GM23338 (cell line): ENCODE results near the gene CPNE5. TPM values are rescaled to one million over a fixed set of nuclear protein-coding genes. Genes with fewer than 3 reads are reported as not detected.

Experiments used
- ATAC-seq: fragments of 200-7000 bp; cut with Tn5 transposase; 3 replicates; pipeline ENCODE4 v1.9.1; 2020
- DNase-seq: peaks from one replicate; pipeline ENCODE4 v3.0.0-alpha.2; 2015; ENCODE audit warnings: low spot score
- H2AFZ ChIP-seq: fragments of 200-600 bp; sonication (generic); 2 replicates; pipeline ENCODE4 v1.8.0; 2016; ENCODE audit warnings: antibody characterized with exemption, mild to moderate bottlenecking, moderate library complexity
- H3F3A ChIP-seq: fragments of 200-600 bp; sonication (generic); replicated peaks from 2 replicates; pipeline ENCODE4 v1.8.0; 2017; ENCODE audit warnings: antibody characterized with exemption, mixed run types, low read depth
- H3K27ac ChIP-seq: fragments of 200-600 bp; sonication (generic); 2 replicates; pipeline ENCODE4 v1.6.1; 2016; ENCODE audit warnings: low read depth
- H3K27me3 ChIP-seq: fragments of 200-600 bp; sonication (generic); 2 replicates; pipeline ENCODE4 v1.8.0; 2016; ENCODE audit warnings: mild to moderate bottlenecking, mixed run types, moderate library complexity; ENCODE audit not compliant: insufficient read depth
- H3K36me3 ChIP-seq: fragments of 200-600 bp; sonication (generic); 2 replicates; pipeline ENCODE4 v1.8.0; 2016; ENCODE audit warnings: mild to moderate bottlenecking; ENCODE audit not compliant: insufficient read depth
- H3K4me1 ChIP-seq: fragments of 200-600 bp; sonication (generic); 2 replicates; pipeline ENCODE4 v1.8.0; 2016; ENCODE audit warnings: mild to moderate bottlenecking, moderate library complexity; ENCODE audit not compliant: insufficient read depth
- H3K4me2 ChIP-seq: fragments of 200-600 bp; sonication (generic); 2 replicates; pipeline ENCODE4 v1.7.1; 2017; ENCODE audit warnings: mixed run types
- H3K4me3 ChIP-seq: fragments of 200-600 bp; sonication (generic); 2 replicates; pipeline ENCODE4 v1.6.1; 2016; ENCODE audit warnings: mixed run types
- H3K79me2 ChIP-seq: fragments of 200-600 bp; sonication (generic); replicated peaks from 2 replicates; pipeline ENCODE4 v1.8.0; 2017; ENCODE audit warnings: mild to moderate bottlenecking; ENCODE audit not compliant: insufficient read depth
- H3K9me2 ChIP-seq: fragments of 200-600 bp; sonication (generic); 2 replicates; pipeline ENCODE4 v1.8.0; 2017; ENCODE audit not compliant: insufficient read depth
- H4K20me1 ChIP-seq: fragments of 200-600 bp; sonication (generic); replicated peaks from 2 replicates; pipeline ENCODE4 v1.8.0; 2017; ENCODE audit warnings: mild to moderate bottlenecking; ENCODE audit not compliant: insufficient read depth
- H3K27ac Mint-ChIP-seq: 2 replicates; pipeline ENCODE4 v1.8.0; 2020; ENCODE audit warnings: inconsistent platforms, mild to moderate bottlenecking, moderate library complexity, mixed read lengths
- H3K27me3 Mint-ChIP-seq: 3 replicates; pipeline ENCODE4 v1.8.0; 2022; ENCODE audit warnings: low read depth, mild to moderate bottlenecking, moderate library complexity, mixed read lengths, inconsistent platforms; ENCODE audit not compliant: insufficient read depth, poor library complexity
- H3K36me3 Mint-ChIP-seq: 3 replicates; pipeline ENCODE4 v1.8.0; 2021; ENCODE audit warnings: low read depth, mild to moderate bottlenecking, inconsistent platforms, moderate library complexity, mixed read lengths
- H3K4me1 Mint-ChIP-seq: 3 replicates; pipeline ENCODE4 v1.8.0; 2020; ENCODE audit warnings: mild to moderate bottlenecking, inconsistent platforms, mixed read lengths
- H3K4me3 Mint-ChIP-seq: 3 replicates; pipeline ENCODE4 v1.8.0; 2021; ENCODE audit warnings: moderate library complexity, mild to moderate bottlenecking, inconsistent platforms, mixed read lengths
- H3K9me3 Mint-ChIP-seq: 3 replicates; pipeline ENCODE4 v1.8.0; 2020; ENCODE audit warnings: moderate library complexity, mild to moderate bottlenecking, inconsistent platforms, mixed read lengths
- CREB1 ChIP-seq: fragments of 250-450 bp; sonication (Bioruptor Pico); IDR thresholded peaks from 2 replicates; pipeline ENCODE4 v1.5.0; 2020; ENCODE audit warnings: low read depth, mild to moderate bottlenecking, moderate library complexity
- EZH2 ChIP-seq: fragments of 200-600 bp; sonication (generic); IDR thresholded peaks from one replicate; pipeline ENCODE4 v1.8.0; 2017; ENCODE audit warnings: antibody characterized with exemption, mild to moderate bottlenecking, low read depth; ENCODE audit not compliant: unreplicated experiment
- STAT1 ChIP-seq: IDR thresholded peaks from one replicate; pipeline ENCODE4 v1.6.1; 2016; ENCODE audit warnings: antibody characterized with exemption; ENCODE audit not compliant: unreplicated experiment
- ZNF114 ChIP-seq: fragments of 250-450 bp; sonication (Bioruptor Pico); IDR thresholded peaks from 2 replicates; pipeline ENCODE4 v1.5.0; 2020; ENCODE audit warnings: mild to moderate bottlenecking, moderate library complexity
- ZNF331 ChIP-seq: fragments of 250-450 bp; sonication (Bioruptor Pico); IDR thresholded peaks from 2 replicates; pipeline ENCODE4 v1.5.0; 2020; ENCODE audit warnings: low read depth, mild to moderate bottlenecking, moderate library complexity
- polyA plus RNA-seq: library from polyadenylated mRNA; unstranded; fragments of >200 nt; fragmentation: Nextera tagmentation; extraction: Ambion mirVana; gene quantifications from 2 replicates; pipeline ENCODE4 v1.2.1, GENCODE V29; 2016
- total RNA-seq: library from RNA; depleted of rRNA; stranded (reverse); fragments of >200 nt; shearing (Covaris generic); gene quantifications from 2 replicates; pipeline ENCODE4 v1.2.3, GENCODE V29; 2014
- TF ChIP-seq, protein P1 (sequence below): IDR thresholded peaks from 2 replicates; pipeline ENCODE4 v1.6.1; 2016; ENCODE audit warnings: antibody characterized with exemption
- TF ChIP-seq, protein P2 (sequence below): fragments of 250-450 bp; sonication (Bioruptor Pico); IDR thresholded peaks from 2 replicates; pipeline ENCODE4 v1.5.0; 2020; ENCODE audit warnings: mild to moderate bottlenecking, moderate library complexity
- TF ChIP-seq, protein P3 (sequence below), 2 experiments: fragments of 200-600 bp in 1 of 2; sonication (generic) in 1 of 2; conservative IDR thresholded peaks; 2 replicates each; pipeline versions ENCODE4 v1.5.1 to v1.6.1; 2016 to 2017; ENCODE audit warnings: antibody characterized with exemption in 2 of 2, low read depth in 2 of 2, mild to moderate bottlenecking in 2 of 2, moderate library complexity in 1 of 2
- TF ChIP-seq, protein P4 (sequence below): IDR thresholded peaks from one replicate; pipeline ENCODE4 v1.6.1; 2018; ENCODE audit warnings: antibody characterized with exemption; ENCODE audit not compliant: unreplicated experiment

Gene CPNE5
- total and polyA plus RNA-seq, 2 experiments from 2014 or later, result 0.14 to 0.42 TPM

DNA sequence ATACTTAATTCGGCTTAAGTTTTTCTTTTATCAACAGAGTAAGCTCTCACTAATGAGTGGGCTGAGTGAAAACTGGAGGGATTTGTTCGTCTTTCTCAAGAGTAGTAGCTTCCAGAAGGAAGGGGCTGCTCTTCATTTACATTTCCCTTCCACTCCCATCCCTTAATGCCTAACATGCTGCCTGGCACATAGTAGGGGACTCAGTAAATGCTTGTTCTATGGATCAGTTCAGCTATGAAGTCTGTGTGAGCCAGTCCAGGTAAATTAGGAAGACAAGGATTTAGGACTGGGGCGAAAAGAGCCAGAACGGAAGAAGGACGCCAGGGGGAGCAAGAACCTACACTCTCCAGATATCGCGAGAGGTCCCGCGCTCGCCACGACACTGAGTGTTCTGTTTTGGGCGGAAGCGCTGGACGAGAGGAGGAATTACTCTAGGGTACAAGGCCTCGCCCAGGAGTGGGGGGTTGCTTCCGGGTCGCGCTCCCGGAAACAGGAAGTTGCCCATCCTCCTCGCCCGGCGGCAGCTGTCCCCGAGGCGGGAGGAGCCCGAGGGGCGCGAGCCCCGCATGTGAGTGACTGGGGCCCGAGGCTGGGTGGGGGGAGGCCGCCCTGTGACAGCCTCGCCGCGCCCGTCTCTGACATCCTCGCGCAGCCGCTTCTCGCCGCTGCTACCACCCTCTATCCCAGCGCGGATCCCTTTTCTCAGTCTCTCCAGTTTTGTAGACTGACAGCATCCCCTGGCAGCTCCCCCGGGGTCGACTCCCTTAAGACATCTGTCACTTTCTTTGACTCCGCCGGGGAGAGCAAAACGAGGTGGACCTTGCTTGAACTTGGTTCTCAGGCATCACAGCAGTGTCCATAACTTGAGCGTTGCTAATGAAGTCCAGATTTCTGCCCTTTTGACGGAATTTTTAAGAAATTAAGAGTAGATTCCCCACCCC is 46.5 kb upstream of the CPNE5 start, which contains the start of gene C6orf89 (continued):
- TF ChIP-seq CREB1, result peak; percentile 56; the same call in 1 of the 2 replicates
- TF ChIP-seq ZNF331 (CRISPR knock-in tag), result no peak
- no peak for TF ChIP-seq EZH2
- TF ChIP-seq, protein P1, sequence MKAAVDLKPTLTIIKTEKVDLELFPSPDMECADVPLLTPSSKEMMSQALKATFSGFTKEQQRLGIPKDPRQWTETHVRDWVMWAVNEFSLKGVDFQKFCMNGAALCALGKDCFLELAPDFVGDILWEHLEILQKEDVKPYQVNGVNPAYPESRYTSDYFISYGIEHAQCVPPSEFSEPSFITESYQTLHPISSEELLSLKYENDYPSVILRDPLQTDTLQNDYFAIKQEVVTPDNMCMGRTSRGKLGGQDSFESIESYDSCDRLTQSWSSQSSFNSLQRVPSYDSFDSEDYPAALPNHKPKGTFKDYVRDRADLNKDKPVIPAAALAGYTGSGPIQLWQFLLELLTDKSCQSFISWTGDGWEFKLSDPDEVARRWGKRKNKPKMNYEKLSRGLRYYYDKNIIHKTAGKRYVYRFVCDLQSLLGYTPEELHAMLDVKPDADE, result peak; percentile 91

DNA sequence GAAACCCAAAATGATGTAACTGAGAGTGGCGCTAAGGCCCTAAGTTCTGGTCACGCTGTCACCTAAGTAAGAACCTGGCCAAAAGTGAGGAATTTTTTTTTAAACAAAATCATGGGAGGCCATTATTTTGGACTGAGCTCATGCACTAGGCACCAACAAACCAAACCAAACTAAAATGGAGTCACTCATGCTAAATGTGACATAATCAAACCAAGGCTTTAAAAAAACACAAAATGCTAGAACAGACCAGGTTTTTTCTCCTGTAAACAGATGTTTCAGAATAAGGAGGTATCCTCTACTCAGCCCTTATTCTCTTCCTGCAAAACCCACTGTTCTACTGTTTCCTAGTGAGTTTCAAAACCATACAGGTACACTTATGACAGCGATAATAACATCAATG is 45.4 kb upstream of the CPNE5 start:
- H3F3A ChIP-seq, result no peaks in the 10 kb centered on the region
- peaks cover 9% of the 10 kb centered on the region; the same call in 1 of the 2 replicates for H3K4me1 ChIP-seq
- ATAC-seq (no peak), DNase-seq (no peak)
- Mint-ChIP-seq H3K27ac (no peak overlapping the region), H3K9me3 (peaks cover 10% of the 10 kb centered on the region; the same call in 2 of the 3 replicates), H3K4me3 (no peak overlapping the region), H3K27me3 (no peaks in the 10 kb centered on the region), H3K36me3 (no peaks in the 10 kb centered on the region; the same call in 2 of the 3 replicates), H3K4me1 (peaks cover 8% of the 10 kb centered on the region; the same call in 2 of the 3 replicates)
- no peaks in the 10 kb centered on the region for H3K79me2 ChIP-seq
- H2AFZ ChIP-seq, result peak overlapping the region; percentile 80
- no peaks in the 10 kb centered on the region for H3K36me3 ChIP-seq
- H3K27me3 ChIP-seq, result no peaks in the 10 kb centered on the region
- H3K4me3 ChIP-seq, result no peak overlapping the region
- no peak overlapping the region for H3K4me2 ChIP-seq
- H3K9me2 ChIP-seq, result no peaks in the 10 kb centered on the region
- TF ChIP-seq, protein P2, sequence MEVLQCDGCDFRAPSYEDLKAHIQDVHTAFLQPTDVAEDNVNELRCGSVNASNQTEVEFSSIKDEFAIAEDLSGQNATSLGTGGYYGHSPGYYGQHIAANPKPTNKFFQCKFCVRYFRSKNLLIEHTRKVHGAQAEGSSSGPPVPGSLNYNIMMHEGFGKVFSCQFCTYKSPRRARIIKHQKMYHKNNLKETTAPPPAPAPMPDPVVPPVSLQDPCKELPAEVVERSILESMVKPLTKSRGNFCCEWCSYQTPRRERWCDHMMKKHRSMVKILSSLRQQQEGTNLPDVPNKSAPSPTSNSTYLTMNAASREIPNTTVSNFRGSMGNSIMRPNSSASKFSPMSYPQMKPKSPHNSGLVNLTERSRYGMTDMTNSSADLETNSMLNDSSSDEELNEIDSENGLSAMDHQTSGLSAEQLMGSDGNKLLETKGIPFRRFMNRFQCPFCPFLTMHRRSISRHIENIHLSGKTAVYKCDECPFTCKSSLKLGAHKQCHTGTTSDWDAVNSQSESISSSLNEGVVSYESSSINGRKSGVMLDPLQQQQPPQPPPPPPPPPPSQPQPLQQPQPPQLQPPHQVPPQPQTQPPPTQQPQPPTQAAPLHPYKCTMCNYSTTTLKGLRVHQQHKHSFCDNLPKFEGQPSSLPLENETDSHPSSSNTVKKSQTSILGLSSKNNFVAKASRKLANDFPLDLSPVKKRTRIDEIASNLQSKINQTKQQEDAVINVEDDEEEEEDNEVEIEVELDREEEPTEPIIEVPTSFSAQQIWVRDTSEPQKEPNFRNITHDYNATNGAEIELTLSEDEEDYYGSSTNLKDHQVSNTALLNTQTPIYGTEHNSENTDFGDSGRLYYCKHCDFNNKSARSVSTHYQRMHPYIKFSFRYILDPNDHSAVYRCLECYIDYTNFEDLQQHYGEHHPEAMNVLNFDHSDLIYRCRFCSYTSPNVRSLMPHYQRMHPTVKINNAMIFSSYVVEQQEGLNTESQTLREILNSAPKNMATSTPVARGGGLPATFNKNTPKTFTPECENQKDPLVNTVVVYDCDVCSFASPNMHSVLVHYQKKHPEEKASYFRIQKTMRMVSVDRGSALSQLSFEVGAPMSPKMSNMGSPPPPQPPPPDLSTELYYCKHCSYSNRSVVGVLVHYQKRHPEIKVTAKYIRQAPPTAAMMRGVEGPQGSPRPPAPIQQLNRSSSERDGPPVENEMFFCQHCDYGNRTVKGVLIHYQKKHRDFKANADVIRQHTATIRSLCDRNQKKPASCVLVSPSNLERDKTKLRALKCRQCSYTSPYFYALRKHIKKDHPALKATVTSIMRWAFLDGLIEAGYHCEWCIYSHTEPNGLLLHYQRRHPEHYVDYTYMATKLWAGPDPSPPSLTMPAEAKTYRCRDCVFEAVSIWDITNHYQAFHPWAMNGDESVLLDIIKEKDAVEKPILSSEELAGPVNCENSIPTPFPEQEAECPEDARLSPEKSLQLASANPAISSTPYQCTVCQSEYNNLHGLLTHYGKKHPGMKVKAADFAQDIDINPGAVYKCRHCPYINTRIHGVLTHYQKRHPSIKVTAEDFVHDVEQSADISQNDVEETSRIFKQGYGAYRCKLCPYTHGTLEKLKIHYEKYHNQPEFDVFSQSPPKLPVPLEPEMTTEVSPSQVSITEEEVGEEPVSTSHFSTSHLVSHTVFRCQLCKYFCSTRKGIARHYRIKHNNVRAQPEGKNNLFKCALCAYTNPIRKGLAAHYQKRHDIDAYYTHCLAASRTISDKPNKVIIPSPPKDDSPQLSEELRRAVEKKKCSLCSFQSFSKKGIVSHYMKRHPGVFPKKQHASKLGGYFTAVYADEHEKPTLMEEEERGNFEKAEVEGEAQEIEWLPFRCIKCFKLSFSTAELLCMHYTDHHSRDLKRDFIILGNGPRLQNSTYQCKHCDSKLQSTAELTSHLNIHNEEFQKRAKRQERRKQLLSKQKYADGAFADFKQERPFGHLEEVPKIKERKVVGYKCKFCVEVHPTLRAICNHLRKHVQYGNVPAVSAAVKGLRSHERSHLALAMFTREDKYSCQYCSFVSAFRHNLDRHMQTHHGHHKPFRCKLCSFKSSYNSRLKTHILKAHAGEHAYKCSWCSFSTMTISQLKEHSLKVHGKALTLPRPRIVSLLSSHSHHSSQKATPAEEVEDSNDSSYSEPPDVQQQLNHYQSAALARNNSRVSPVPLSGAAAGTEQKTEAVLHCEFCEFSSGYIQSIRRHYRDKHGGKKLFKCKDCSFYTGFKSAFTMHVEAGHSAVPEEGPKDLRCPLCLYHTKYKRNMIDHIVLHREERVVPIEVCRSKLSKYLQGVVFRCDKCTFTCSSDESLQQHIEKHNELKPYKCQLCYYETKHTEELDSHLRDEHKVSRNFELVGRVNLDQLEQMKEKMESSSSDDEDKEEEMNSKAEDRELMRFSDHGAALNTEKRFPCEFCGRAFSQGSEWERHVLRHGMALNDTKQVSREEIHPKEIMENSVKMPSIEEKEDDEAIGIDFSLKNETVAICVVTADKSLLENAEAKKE (CRISPR knock-in tag), result no peak
- TF ChIP-seq, protein P3, sequence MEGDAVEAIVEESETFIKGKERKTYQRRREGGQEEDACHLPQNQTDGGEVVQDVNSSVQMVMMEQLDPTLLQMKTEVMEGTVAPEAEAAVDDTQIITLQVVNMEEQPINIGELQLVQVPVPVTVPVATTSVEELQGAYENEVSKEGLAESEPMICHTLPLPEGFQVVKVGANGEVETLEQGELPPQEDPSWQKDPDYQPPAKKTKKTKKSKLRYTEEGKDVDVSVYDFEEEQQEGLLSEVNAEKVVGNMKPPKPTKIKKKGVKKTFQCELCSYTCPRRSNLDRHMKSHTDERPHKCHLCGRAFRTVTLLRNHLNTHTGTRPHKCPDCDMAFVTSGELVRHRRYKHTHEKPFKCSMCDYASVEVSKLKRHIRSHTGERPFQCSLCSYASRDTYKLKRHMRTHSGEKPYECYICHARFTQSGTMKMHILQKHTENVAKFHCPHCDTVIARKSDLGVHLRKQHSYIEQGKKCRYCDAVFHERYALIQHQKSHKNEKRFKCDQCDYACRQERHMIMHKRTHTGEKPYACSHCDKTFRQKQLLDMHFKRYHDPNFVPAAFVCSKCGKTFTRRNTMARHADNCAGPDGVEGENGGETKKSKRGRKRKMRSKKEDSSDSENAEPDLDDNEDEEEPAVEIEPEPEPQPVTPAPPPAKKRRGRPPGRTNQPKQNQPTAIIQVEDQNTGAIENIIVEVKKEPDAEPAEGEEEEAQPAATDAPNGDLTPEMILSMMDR (conservative IDR thresholded peaks at IDR 0.05; ENCODE audit: low read depth in 2 of 2), result no peak
- TF ChIP-seq STAT1 (no peak), EZH2 (no peak), ZNF114 (no peak)
- TF ChIP-seq, protein P4, sequence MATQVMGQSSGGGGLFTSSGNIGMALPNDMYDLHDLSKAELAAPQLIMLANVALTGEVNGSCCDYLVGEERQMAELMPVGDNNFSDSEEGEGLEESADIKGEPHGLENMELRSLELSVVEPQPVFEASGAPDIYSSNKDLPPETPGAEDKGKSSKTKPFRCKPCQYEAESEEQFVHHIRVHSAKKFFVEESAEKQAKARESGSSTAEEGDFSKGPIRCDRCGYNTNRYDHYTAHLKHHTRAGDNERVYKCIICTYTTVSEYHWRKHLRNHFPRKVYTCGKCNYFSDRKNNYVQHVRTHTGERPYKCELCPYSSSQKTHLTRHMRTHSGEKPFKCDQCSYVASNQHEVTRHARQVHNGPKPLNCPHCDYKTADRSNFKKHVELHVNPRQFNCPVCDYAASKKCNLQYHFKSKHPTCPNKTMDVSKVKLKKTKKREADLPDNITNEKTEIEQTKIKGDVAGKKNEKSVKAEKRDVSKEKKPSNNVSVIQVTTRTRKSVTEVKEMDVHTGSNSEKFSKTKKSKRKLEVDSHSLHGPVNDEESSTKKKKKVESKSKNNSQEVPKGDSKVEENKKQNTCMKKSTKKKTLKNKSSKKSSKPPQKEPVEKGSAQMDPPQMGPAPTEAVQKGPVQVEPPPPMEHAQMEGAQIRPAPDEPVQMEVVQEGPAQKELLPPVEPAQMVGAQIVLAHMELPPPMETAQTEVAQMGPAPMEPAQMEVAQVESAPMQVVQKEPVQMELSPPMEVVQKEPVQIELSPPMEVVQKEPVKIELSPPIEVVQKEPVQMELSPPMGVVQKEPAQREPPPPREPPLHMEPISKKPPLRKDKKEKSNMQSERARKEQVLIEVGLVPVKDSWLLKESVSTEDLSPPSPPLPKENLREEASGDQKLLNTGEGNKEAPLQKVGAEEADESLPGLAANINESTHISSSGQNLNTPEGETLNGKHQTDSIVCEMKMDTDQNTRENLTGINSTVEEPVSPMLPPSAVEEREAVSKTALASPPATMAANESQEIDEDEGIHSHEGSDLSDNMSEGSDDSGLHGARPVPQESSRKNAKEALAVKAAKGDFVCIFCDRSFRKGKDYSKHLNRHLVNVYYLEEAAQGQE, result no peak
- TF ChIP-seq, protein P1, result no peak
- no peak overlapping the region for H3K27ac ChIP-seq
- no peaks in the 10 kb centered on the region for H4K20me1 ChIP-seq
